NT2/D1 (cell line): ENCODE measurements around the gene PLEKHM1.
"Not testable (repeated sequence)": the region's sequence is repeated elsewhere in the genome, so short reads cannot be mapped to it uniquely, and the experiment has no call there.

Experiments
- SUZ12 ChIP-seq: IDR thresholded peaks from 2 replicates; pipeline ENCODE4 v1.6.1; 2011; ENCODE audit not compliant: insufficient read length, insufficient read depth; ENCODE audit errors: extremely low read depth
- YY1 ChIP-seq: IDR thresholded peaks from 2 replicates; pipeline ENCODE4 v1.6.1; 2011; ENCODE audit not compliant: insufficient read length, insufficient read depth
- ZNF274 ChIP-seq: IDR thresholded peaks from 2 replicates; pipeline ENCODE4 v1.6.1; 2011; ENCODE audit warnings: mild to moderate bottlenecking, low read depth, low read length

- TF ChIP-seq YY1, ZNF274, SUZ12: not testable (repeated sequence)
Observed at GRCh38 chr17:45472249-45472648, 18.3 kb downstream of the PLEKHM1 start.
